GM21528 (cell line): Measurements from ENCODE around the gene TNIK.

ENCODE experiments used
- ATAC-seq: cut with Tn5 transposase; IDR thresholded peaks from one replicate; pipeline ENCODE4 v1.9.1; 2021; ENCODE audit warnings: mild to moderate bottlenecking, moderate library complexity; ENCODE audit not compliant: unreplicated experiment, low FRiP score

The TNIK gene

GRCh38 chr3:171028779-171029232, 431.4 kb downstream of the TNIK start:
- no peak for ATAC-seq

GRCh38 chr3:171028025-171028778, 432.0 kb downstream of the TNIK start:
- ATAC-seq, result no peak

- no peak for ATAC-seq
Observed at GRCh38 chr3:171026597-171027293, 433.5 kb downstream of the TNIK start, which contains the start of gene SLC2A2. Gene SLC2A2 (minus strand): TSS chr3:171026720. CDS start chr3:171026670, 50 bp downstream.

GRCh38 chr3:171023566-171023965, 436.6 kb downstream of the TNIK start:
- ATAC-seq, result no peak

- ATAC-seq, result no peak
Observed at GRCh38 chr3:171021377-171021776, 438.8 kb downstream of the TNIK start.

- ATAC-seq, result no peak
Observed at GRCh38 chr3:171018156-171018935, 441.9 kb downstream of the TNIK start.

- ATAC-seq, result no peak
Observed at GRCh38 chr3:171013822-171014748, 446.1 kb downstream of the TNIK start.

- no peak for ATAC-seq
Observed at GRCh38 chr3:171011873-171012336, 448.3 kb downstream of the TNIK start.
